Dendritic cell treated with granulocyte-macrophage colony-stimulating factor and Interleukin-4, amounts not matched to agents 40 ng/mL and 50 ng/mL, for 4 days (primary cell): Measurements from ENCODE around the gene FGF7.
"Not testable (repeated sequence)": the region's sequence is repeated elsewhere in the genome, so short reads cannot be mapped to it uniquely, and the experiment has no call there.

Experiments used
- H3K27ac Mint-ChIP-seq: one replicate; pipeline ENCODE4 v1.8.0; 2022; ENCODE audit warnings: mild to moderate bottlenecking, mixed read lengths
- H3K27me3 Mint-ChIP-seq: one replicate; pipeline ENCODE4 v1.8.0; 2022; ENCODE audit warnings: mild to moderate bottlenecking, mixed read lengths
- H3K36me3 Mint-ChIP-seq: one replicate; pipeline ENCODE4 v1.8.0; 2022; ENCODE audit warnings: low read depth, mixed read lengths
- H3K4me1 Mint-ChIP-seq: one replicate; pipeline ENCODE4 v1.8.0; 2022; ENCODE audit warnings: low read depth, mixed read lengths
- H3K4me3 Mint-ChIP-seq: one replicate; pipeline ENCODE4 v1.8.0; 2022; ENCODE audit warnings: mild to moderate bottlenecking, moderate library complexity, mixed read lengths
- H3K9me3 Mint-ChIP-seq: one replicate; pipeline ENCODE4 v1.8.0; 2022; ENCODE audit warnings: mixed read lengths
- intact Hi-C: fragments of 100-400 bp; cut with micrococcal nuclease; formaldehyde crosslinking; loops from one replicate; pipeline ENCODE4 v1.15.0; 2022

The FGF7 gene

GRCh38 chr15:49460411-49460941 lies 37.4 kb downstream of the FGF7 start:
- Mint-ChIP-seq H3K27ac (no peak overlapping the region), H3K27me3 (no peaks in the 10 kb centered on the region), H3K4me1 (peaks cover 22% of the 10 kb centered on the region), H3K9me3 (no peaks in the 10 kb centered on the region), H3K36me3 (no peaks in the 10 kb centered on the region), H3K4me3 (no peak overlapping the region)
- intact Hi-C loops, result loop anchor here (10.0 kb wide), 2 partner anchors 404 to 534 kb away; no protein-coding TSS in a partner anchor

- Mint-ChIP-seq H3K9me3 (no peaks in the 10 kb centered on the region), H3K36me3 (no peaks in the 10 kb centered on the region), H3K4me3 (no peak overlapping the region), H3K27me3 (no peaks in the 10 kb centered on the region), H3K27ac (peak overlapping the region; percentile 51), H3K4me1 (peaks cover 33% of the 10 kb centered on the region)
- intact Hi-C loops, result loop anchor here (10.0 kb wide), 2 partner anchors 402 to 532 kb away; no protein-coding TSS in a partner anchor
These were observed 39.3 kb downstream of the FGF7 start for GRCh38 chr15:49462232-49462844.

GRCh38 chr15:49464522-49464921 lies 41.5 kb downstream of the FGF7 start:
- Mint-ChIP-seq H3K9me3 (no peaks in the 10 kb centered on the region), H3K36me3 (no peaks in the 10 kb centered on the region), H3K27me3 (no peaks in the 10 kb centered on the region), H3K4me3 (no peak overlapping the region), H3K27ac (no peak overlapping the region), H3K4me1 (peaks cover 33% of the 10 kb centered on the region)
- intact Hi-C loops, result loop anchor here (10.0 kb wide), 2 partner anchors 400 to 530 kb away; no protein-coding TSS in a partner anchor

- Mint-ChIP-seq H3K9me3 (no peaks in the 10 kb centered on the region), H3K4me1 (peaks cover 29% of the 10 kb centered on the region), H3K27ac (no peak overlapping the region), H3K36me3 (no peaks in the 10 kb centered on the region), H3K4me3 (no peak overlapping the region), H3K27me3 (no peaks in the 10 kb centered on the region)
- intact Hi-C loops, result loop anchor here (10.0 kb wide), 2 partner anchors 399 to 529 kb away; no protein-coding TSS in a partner anchor
These were observed 43.1 kb downstream of the FGF7 start for GRCh38 chr15:49466119-49466518.

- H3K36me3 Mint-ChIP-seq, result no peaks in the 10 kb centered on the region
- H3K4me1 Mint-ChIP-seq, result peaks cover 16% of the 10 kb centered on the region
- no peak overlapping the region for H3K27ac Mint-ChIP-seq
- no peak overlapping the region for H3K4me3 Mint-ChIP-seq
- no peaks in the 10 kb centered on the region for H3K9me3 Mint-ChIP-seq
- H3K27me3 Mint-ChIP-seq, result no peaks in the 10 kb centered on the region
- intact Hi-C loops, result loop anchor here (10.0 kb wide), 2 partner anchors 397 to 527 kb away; no protein-coding TSS in a partner anchor
These were observed 44.9 kb downstream of the FGF7 start for GRCh38 chr15:49467746-49468480.

- H3K36me3 Mint-ChIP-seq, result no peaks in the 10 kb centered on the region
- H3K27me3 Mint-ChIP-seq, result no peaks in the 10 kb centered on the region
- peaks cover 12% of the 10 kb centered on the region for H3K4me1 Mint-ChIP-seq
- no peaks in the 10 kb centered on the region for H3K9me3 Mint-ChIP-seq
- intact Hi-C loops, result loop anchor here (10.0 kb wide), 2 partner anchors 396 to 526 kb away; no protein-coding TSS in a partner anchor
- no peak overlapping the region for H3K4me3 Mint-ChIP-seq
- no peak overlapping the region for H3K27ac Mint-ChIP-seq
These were observed 45.4 kb downstream of the FGF7 start for GRCh38 chr15:49468481-49468839.

GRCh38 chr15:49471248-49471647 lies 48.2 kb downstream of the FGF7 start:
- H3K27me3 Mint-ChIP-seq, H3K4me1 Mint-ChIP-seq, H3K9me3 Mint-ChIP-seq, intact Hi-C loops, H3K36me3 Mint-ChIP-seq, H3K4me3 Mint-ChIP-seq, H3K27ac Mint-ChIP-seq: not testable (repeated sequence)

- H3K27me3 Mint-ChIP-seq, result no peaks in the 10 kb centered on the region
- peaks cover 4% of the 10 kb centered on the region for H3K4me1 Mint-ChIP-seq
- H3K9me3 Mint-ChIP-seq, result no peaks in the 10 kb centered on the region
- H3K27ac Mint-ChIP-seq, result no peak overlapping the region
- H3K36me3 Mint-ChIP-seq, result no peaks in the 10 kb centered on the region
- intact Hi-C loops, result no loop called here
- no peak overlapping the region for H3K4me3 Mint-ChIP-seq
These were observed 48.7 kb downstream of the FGF7 start for GRCh38 chr15:49471733-49472132.

- Mint-ChIP-seq H3K4me1 (no peaks in the 10 kb centered on the region), H3K27me3 (no peaks in the 10 kb centered on the region), H3K9me3 (no peaks in the 10 kb centered on the region), H3K36me3 (no peaks in the 10 kb centered on the region), H3K4me3 (no peak overlapping the region), H3K27ac (no peak overlapping the region)
- intact Hi-C loops, result no loop called here
These were observed 49.3 kb downstream of the FGF7 start for GRCh38 chr15:49472338-49472737.

GRCh38 chr15:49473031-49473430 lies 50.0 kb downstream of the FGF7 start:
- H3K4me3 Mint-ChIP-seq, result no peak overlapping the region
- no peaks in the 10 kb centered on the region for H3K4me1 Mint-ChIP-seq
- no peaks in the 10 kb centered on the region for H3K27me3 Mint-ChIP-seq
- no peaks in the 10 kb centered on the region for H3K36me3 Mint-ChIP-seq
- no peak overlapping the region for H3K27ac Mint-ChIP-seq
- H3K9me3 Mint-ChIP-seq, result no peaks in the 10 kb centered on the region
- intact Hi-C loops, result no loop called here

- not testable (repeated sequence) for H3K4me1 Mint-ChIP-seq, H3K27me3 Mint-ChIP-seq, H3K27ac Mint-ChIP-seq
These were observed 55.0 kb downstream of the FGF7 start for GRCh38 chr15:49478021-49478420.

GRCh38 chr15:49478982-49479381 lies 55.9 kb downstream of the FGF7 start:
- H3K36me3 Mint-ChIP-seq, H3K4me1 Mint-ChIP-seq, H3K9me3 Mint-ChIP-seq, intact Hi-C loops, H3K4me3 Mint-ChIP-seq, H3K27ac Mint-ChIP-seq, H3K27me3 Mint-ChIP-seq: not testable (repeated sequence)

More at GRCh38 chr15:49478021-49478420, 55.0 kb downstream of the FGF7 start:
- H3K9me3 Mint-ChIP-seq, H3K36me3 Mint-ChIP-seq, intact Hi-C loops, H3K4me3 Mint-ChIP-seq: not testable (repeated sequence)

- H3K27ac Mint-ChIP-seq, H3K36me3 Mint-ChIP-seq, H3K4me3 Mint-ChIP-seq, H3K9me3 Mint-ChIP-seq, H3K27me3 Mint-ChIP-seq, intact Hi-C loops, H3K4me1 Mint-ChIP-seq: not testable (repeated sequence)
These were observed 62.4 kb downstream of the FGF7 start for GRCh38 chr15:49485401-49485800.

GRCh38 chr15:49490966-49491365 lies 67.9 kb downstream of the FGF7 start:
- H3K27ac Mint-ChIP-seq, result no peak overlapping the region
- no peak overlapping the region for H3K4me3 Mint-ChIP-seq
- peaks cover 13% of the 10 kb centered on the region for H3K4me1 Mint-ChIP-seq
- intact Hi-C loops, result no loop called here
- H3K9me3 Mint-ChIP-seq, result no peaks in the 10 kb centered on the region
- H3K36me3 Mint-ChIP-seq, result no peaks in the 10 kb centered on the region
- H3K27me3 Mint-ChIP-seq, result no peaks in the 10 kb centered on the region
